Neural cell (in vitro differentiated cells): ENCODE data around the gene CBR3.

Source experiments
- CTCF ChIP-seq: fragments of 450-650 bp; IDR thresholded peaks from 2 replicates; pipeline ENCODE4 v1.5.1; 2014; ENCODE audit warnings: antibody characterized with exemption, mild to moderate bottlenecking, moderate library complexity; ENCODE audit not compliant: poor library complexity, severe bottlenecking
- EP300 ChIP-seq: fragments of 450-650 bp; conservative IDR thresholded peaks from 2 replicates; pipeline ENCODE4 v1.6.1; 2014; ENCODE audit warnings: antibody characterized with exemption, mild to moderate bottlenecking, moderate library complexity; ENCODE audit not compliant: poor library complexity, severe bottlenecking
- EZH2 ChIP-seq: fragments of 200-600, 300-800 bp; shearing (Covaris generic), sonication (generic); IDR thresholded peaks from 2 replicates; pipeline ENCODE4 v1.6.1; 2014; ENCODE audit warnings: antibody characterized with exemption, low read length, borderline replicate concordance, mild to moderate bottlenecking; ENCODE audit not compliant: insufficient read depth, poor library complexity, severe bottlenecking
- MXI1 ChIP-seq: fragments of 450-650 bp; conservative IDR thresholded peaks from 2 replicates; pipeline ENCODE4 v1.6.1; 2014; ENCODE audit warnings: antibody characterized with exemption, mild to moderate bottlenecking; ENCODE audit not compliant: poor library complexity, severe bottlenecking
- REST ChIP-seq: IDR thresholded peaks from 2 replicates; pipeline ENCODE4 v1.6.1; 2012; ENCODE audit warnings: borderline replicate concordance
- TAF1 ChIP-seq: IDR thresholded peaks from 2 replicates; pipeline ENCODE4 v1.6.1; 2012; ENCODE audit warnings: low read depth

DNA sequence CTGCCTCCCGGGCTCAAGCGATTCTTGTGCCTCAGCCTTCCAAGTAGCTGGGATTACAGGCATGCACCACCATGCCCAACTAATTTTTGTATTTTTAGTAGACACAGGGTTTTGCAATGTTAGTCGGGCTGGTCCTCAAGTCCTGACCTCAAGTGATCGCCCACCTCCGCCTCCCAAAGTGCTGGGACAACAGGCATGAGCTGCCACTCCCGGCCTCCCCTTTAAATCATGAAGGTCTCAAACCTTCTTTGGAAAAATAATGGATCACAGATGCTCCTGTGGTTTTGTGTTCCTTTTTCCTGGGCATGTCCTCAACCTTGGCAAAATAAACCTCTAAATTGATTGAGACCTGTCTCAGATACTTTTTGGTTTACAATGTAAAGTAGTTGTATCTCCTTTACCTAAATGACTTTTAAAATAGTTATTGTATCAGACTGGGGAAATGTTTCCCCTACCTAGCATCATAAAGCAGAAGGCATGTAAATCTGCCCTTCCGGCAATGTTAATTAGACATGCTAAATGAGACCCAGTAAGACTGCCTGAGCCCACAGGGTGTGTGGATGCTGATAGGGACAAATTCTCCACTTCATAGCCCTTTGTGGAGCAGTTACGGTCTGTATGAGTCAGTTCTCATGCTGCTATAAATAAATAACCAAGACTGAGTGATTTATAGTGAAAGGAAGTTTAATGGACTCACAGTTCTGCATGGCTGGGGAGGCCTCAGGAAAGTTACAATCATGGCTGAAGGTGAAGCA, 37.3 kb upstream of the CBR3 start:
- no peak for TF ChIP-seq CTCF
- TF ChIP-seq TAF1 = no peak
- no peak for TF ChIP-seq EP300
- no peak for TF ChIP-seq EZH2
- TF ChIP-seq MXI1 = no peak
- TF ChIP-seq REST = no peak
